ENCODE results near the gene AP2M1. TPM values are rescaled to one million over a fixed set of nuclear protein-coding genes. Genes with fewer than 3 reads are reported as not detected.

AP2M1 gene
- total RNA-seq, 1 experiment from 2014 or later = 353 TPM

DNA sequence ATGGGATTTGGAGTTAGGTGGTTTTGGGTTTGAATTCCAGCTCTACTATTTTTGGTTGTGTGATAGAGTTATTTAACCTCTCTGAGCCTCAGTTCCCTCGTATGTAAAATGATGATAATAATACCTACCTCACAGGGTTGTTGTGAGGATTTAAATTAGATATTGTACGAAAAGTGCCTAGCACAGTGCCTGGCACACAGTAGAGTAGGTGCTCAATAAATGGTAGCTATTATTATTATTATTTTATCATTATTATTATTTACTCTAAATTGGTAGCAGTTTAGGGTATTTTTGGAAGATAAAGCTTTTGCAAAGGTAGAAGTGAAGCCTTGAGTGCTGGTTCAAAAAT is 1.3 kb upstream of the AP2M1 start:
- Histone ChIP-seq H3K9ac (ENCODE audit: low read length) (no peak overlapping the region), H3K79me2 (ENCODE audit: insufficient read depth, low read length) (peaks cover 37% of the 10 kb centered on the region), H3K4me3 (replicated peaks in 1 of 2; ENCODE audit: low read depth in 1 of 2, low read length in 2 of 2) (no peak overlapping the region), H2AFZ (ENCODE audit: low read depth, low read length, poor library complexity, severe bottlenecking) (no peak overlapping the region), H3K27ac (ENCODE audit: low read depth, low read length) (no peak overlapping the region), H3K9me2 (ENCODE audit: insufficient read depth) (no peaks in the 10 kb centered on the region), H3K4me2 (ENCODE audit: low read length) (no peak overlapping the region), H3K9me3 (ENCODE audit: control insufficient read depth in 1 of 2, insufficient read depth in 1 of 2, low read depth in 1 of 2, low read length in 2 of 2) (no peaks in the 10 kb centered on the region), H3K36me3 (ENCODE audit: control insufficient read depth in 1 of 2, insufficient read depth in 2 of 2, low read length in 2 of 2) (peaks cover 5 to 16% of the 10 kb centered on the region in 2 experiments), H4K20me1 (ENCODE audit: insufficient read depth) (no peaks in the 10 kb centered on the region), H3K4me1 (ENCODE audit: control insufficient read depth in 1 of 2, insufficient read depth in 2 of 2, low read length in 2 of 2) (peaks cover 10 to 30% of the 10 kb centered on the region in 2 experiments), H3K27me3 (ENCODE audit: insufficient read depth, low read length) (no peaks in the 10 kb centered on the region)
- TF ChIP-seq EZH2phosphoT487 (IDR thresholded peaks at IDR 0.05; ENCODE audit: borderline replicate concordance) (no peak), POLR2AphosphoS5 (IDR thresholded peaks at IDR 0.05; ENCODE audit: low read depth, low read length) (no peak)
- BruUV-seq (replicated peaks) = no TSS peak
- intact Hi-C loops (cut with micrococcal nuclease) = no loop called here
- DNase-seq (ENCODE audit: low read depth, low spot score) (no peak), ATAC-seq (no peak)
- ChIA-PET POLR2A (no interaction called here), CTCF (no interaction called here), RAD21 (ENCODE audit: low non-redundant PET in 1 of 2, low total read pairs in 2 of 2, uncharacterized antibody in 2 of 2, unreplicated experiment in 2 of 2) (no interaction called here)

DNA sequence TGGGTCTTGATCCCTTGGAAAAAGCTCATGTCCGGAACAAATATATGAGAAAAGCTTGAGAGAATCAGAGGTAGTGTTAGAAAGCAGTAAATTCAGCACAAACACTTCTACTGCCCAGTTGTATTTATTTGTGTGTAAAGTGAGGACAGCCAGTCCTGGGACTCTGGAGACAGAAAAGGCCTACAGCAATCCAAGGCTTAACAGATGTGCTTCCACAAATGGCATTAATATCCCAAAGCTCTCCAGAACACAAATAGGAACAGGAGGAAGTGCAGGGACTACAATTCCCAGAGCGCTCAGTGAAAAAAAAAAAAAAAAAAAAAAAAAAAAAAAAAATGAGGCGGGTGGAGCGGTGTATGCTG is 390 bp upstream of the AP2M1 start:
- CTCF ChIA-PET = interaction anchor here (0.8 to 1.0 kb wide), 2 partner anchors 46 to 56 kb away, joined by 3 read pairs; no protein-coding TSS in a partner anchor
- RAD21 ChIA-PET (ENCODE audit: low non-redundant PET in 1 of 2, low total read pairs in 2 of 2, uncharacterized antibody in 2 of 2, unreplicated experiment in 2 of 2) = interaction anchor here (0.7 kb wide), 2 partner anchors 60 to 62 kb away, joined by 3 to 4 read pairs; no protein-coding TSS in a partner anchor
- no peaks in the 10 kb centered on the region for H4K20me1 ChIP-seq (ENCODE audit: insufficient read depth)
- POLR2A ChIA-PET = interaction anchor here (0.6 to 1.7 kb wide), 5 partner anchors 12 to 72 kb away, joined by 3 to 6 read pairs (median 3); partner anchors contain the start of gene ABCF3
- BruUV-seq (replicated peaks) = no TSS peak
- no peaks in the 10 kb centered on the region for H3K9me2 ChIP-seq (ENCODE audit: insufficient read depth)
- TF ChIP-seq TCF7L2 (IDR thresholded peaks at IDR 0.05; ENCODE audit: borderline replicate concordance, extremely low read depth, insufficient read depth, insufficient read length) (no peak), SIN3A (IDR thresholded peaks at IDR 0.05; ENCODE audit: low read depth) (no peak), ATF3 (IDR thresholded peaks at IDR 0.05) (no peak), FOSL1 (IDR thresholded peaks at IDR 0.05; ENCODE audit: low read depth) (no peak), POLR2AphosphoS5 (IDR thresholded peaks at IDR 0.05; ENCODE audit: low read depth, low read length) (no peak)
- TF ChIP-seq, protein P1, sequence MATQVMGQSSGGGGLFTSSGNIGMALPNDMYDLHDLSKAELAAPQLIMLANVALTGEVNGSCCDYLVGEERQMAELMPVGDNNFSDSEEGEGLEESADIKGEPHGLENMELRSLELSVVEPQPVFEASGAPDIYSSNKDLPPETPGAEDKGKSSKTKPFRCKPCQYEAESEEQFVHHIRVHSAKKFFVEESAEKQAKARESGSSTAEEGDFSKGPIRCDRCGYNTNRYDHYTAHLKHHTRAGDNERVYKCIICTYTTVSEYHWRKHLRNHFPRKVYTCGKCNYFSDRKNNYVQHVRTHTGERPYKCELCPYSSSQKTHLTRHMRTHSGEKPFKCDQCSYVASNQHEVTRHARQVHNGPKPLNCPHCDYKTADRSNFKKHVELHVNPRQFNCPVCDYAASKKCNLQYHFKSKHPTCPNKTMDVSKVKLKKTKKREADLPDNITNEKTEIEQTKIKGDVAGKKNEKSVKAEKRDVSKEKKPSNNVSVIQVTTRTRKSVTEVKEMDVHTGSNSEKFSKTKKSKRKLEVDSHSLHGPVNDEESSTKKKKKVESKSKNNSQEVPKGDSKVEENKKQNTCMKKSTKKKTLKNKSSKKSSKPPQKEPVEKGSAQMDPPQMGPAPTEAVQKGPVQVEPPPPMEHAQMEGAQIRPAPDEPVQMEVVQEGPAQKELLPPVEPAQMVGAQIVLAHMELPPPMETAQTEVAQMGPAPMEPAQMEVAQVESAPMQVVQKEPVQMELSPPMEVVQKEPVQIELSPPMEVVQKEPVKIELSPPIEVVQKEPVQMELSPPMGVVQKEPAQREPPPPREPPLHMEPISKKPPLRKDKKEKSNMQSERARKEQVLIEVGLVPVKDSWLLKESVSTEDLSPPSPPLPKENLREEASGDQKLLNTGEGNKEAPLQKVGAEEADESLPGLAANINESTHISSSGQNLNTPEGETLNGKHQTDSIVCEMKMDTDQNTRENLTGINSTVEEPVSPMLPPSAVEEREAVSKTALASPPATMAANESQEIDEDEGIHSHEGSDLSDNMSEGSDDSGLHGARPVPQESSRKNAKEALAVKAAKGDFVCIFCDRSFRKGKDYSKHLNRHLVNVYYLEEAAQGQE (IDR thresholded peaks at IDR 0.05; ENCODE audit: low read depth) = no peak
- H3K4me1 ChIP-seq (ENCODE audit: control insufficient read depth in 1 of 2, insufficient read depth in 2 of 2, low read length in 2 of 2) = peaks cover 10 to 30% of the 10 kb centered on the region in 2 experiments
- peaks cover 14 to 26% of the 10 kb centered on the region in 2 experiments for H3K36me3 ChIP-seq (ENCODE audit: control insufficient read depth in 1 of 2, insufficient read depth in 2 of 2, low read length in 2 of 2)
- peak overlapping the region; percentile 48 for H3K4me2 ChIP-seq (ENCODE audit: low read length)
- H3K9ac ChIP-seq (ENCODE audit: low read length) = no peak overlapping the region
- intact Hi-C loops (cut with micrococcal nuclease) = loop anchor here (2.0 kb wide), 1 partner anchor 39 kb away; the partner anchor contains the start of gene EIF2B5
- no peak overlapping the region for H2AFZ ChIP-seq (ENCODE audit: low read depth, low read length, poor library complexity, severe bottlenecking)
- no peaks in the 10 kb centered on the region for H3K27me3 ChIP-seq (ENCODE audit: insufficient read depth, low read length)
- peak overlapping the region; percentile 15; the same call in 1 of the 2 replicates for H3K27ac ChIP-seq (ENCODE audit: low read depth, low read length)
- DNase-seq (ENCODE audit: low read depth, low spot score) (no peak), ATAC-seq (no peak)
- peaks cover 46% of the 10 kb centered on the region for H3K79me2 ChIP-seq (ENCODE audit: insufficient read depth, low read length)
- H3K4me3 ChIP-seq (replicated peaks in 1 of 2; ENCODE audit: low read depth in 1 of 2, low read length in 2 of 2) = peak overlapping the region in 1 of 2 experiments; percentile 36; a peak in 2 of 4 replicates
- H3K9me3 ChIP-seq (ENCODE audit: control insufficient read depth in 1 of 2, insufficient read depth in 1 of 2, low read depth in 1 of 2, low read length in 2 of 2) = no peaks in the 10 kb centered on the region

Measured in HCT116 (cell line).